T1000 (cell line): Measurements from ENCODE around the gene MAT1A.
A peak's percentile ranks its signal among the peaks of the same experiment; 100 is the strongest.
"Not testable (repeated sequence)": the region's sequence is repeated elsewhere in the genome, so short reads cannot be mapped to it uniquely, and the experiment has no call there.

ENCODE experiments used
- DNase-seq: peaks from one replicate; lab custom pipeline; 2025; ENCODE audit warnings: mixed read lengths; lab: John Stamatoyannopoulos, UW

MAT1A gene

GRCh38 chr10:80264081-80265056, 25.1 kb downstream of the MAT1A start:
- DNase-seq: no peak

GRCh38 chr10:80261316-80262030, 28.0 kb downstream of the MAT1A start:
- DNase-seq: no peak

GRCh38 chr10:80260295-80261243, 28.9 kb downstream of the MAT1A start:
- peak; percentile 26 for DNase-seq

- no peak for DNase-seq
These were observed 30.0 kb downstream of the MAT1A start for GRCh38 chr10:80259405-80259871.

GRCh38 chr10:80256798-80257197, 32.7 kb downstream of the MAT1A start:
- not testable (repeated sequence) for DNase-seq

- DNase-seq: not testable (repeated sequence)
These were observed 34.7 kb downstream of the MAT1A start for GRCh38 chr10:80254726-80255125.

GRCh38 chr10:80253963-80254271, 35.5 kb downstream of the MAT1A start:
- not testable (repeated sequence) for DNase-seq

GRCh38 chr10:80253266-80253962, 36.0 kb downstream of the MAT1A start:
- no peak for DNase-seq

- DNase-seq: no peak
These were observed 37.1 kb downstream of the MAT1A start for GRCh38 chr10:80252296-80252887.

GRCh38 chr10:80251703-80252280, 37.7 kb downstream of the MAT1A start:
- DNase-seq: not testable (repeated sequence)

- not testable (repeated sequence) for DNase-seq
These were observed 39.1 kb downstream of the MAT1A start for GRCh38 chr10:80250399-80250798.

GRCh38 chr10:80249906-80250305, 39.6 kb downstream of the MAT1A start:
- not testable (repeated sequence) for DNase-seq

- DNase-seq: not testable (repeated sequence)
These were observed 41.8 kb downstream of the MAT1A start for GRCh38 chr10:80247611-80248010.

GRCh38 chr10:80244371-80244770, 45.1 kb downstream of the MAT1A start:
- not testable (repeated sequence) for DNase-seq

- DNase-seq: not testable (repeated sequence)
These were observed 47.1 kb downstream of the MAT1A start for GRCh38 chr10:80242341-80242740.

- not testable (repeated sequence) for DNase-seq
These were observed 53.0 kb downstream of the MAT1A start for GRCh38 chr10:80236457-80236856.

GRCh38 chr10:80234331-80235235, 54.9 kb downstream of the MAT1A start:
- not testable (repeated sequence) for DNase-seq

GRCh38 chr10:80233871-80234270, 55.6 kb downstream of the MAT1A start:
- DNase-seq: not testable (repeated sequence)

GRCh38 chr10:80226723-80227122, 62.7 kb downstream of the MAT1A start:
- not testable (repeated sequence) for DNase-seq
